Adipose tissue (tissue), 3 donors: ENCODE results near the gene PTPRM. TPM values are rescaled to one million over a fixed set of nuclear protein-coding genes. Genes with fewer than 3 reads are reported as not detected.

Source experiments
- H3K27ac ChIP-seq: one replicate; pipeline ENCODE4 v1.5.1; 2013; ENCODE audit warnings: low read depth, low read length
- WGBS, 3 donors: extraction: QIAGEN DNeasy Blood & Tissue Kit; methylation state at CpG; one replicate each; pipeline ENCODE4 v1.1.7; 2013; 5-methylcytosine and 5-hydroxymethylcytosine counted together
- polyA plus RNA-seq, 3 donors: library from polyadenylated mRNA; stranded (reverse); fragments of 200-250 nt; gene quantifications; one replicate each; pipeline ENCODE4 v1.2.3, GENCODE V29; 2013
- donor health status: healthy with polysubstance abuse.
- donor health status: Bipolar disorder and iron deficiency.
- donor health status: healthy.

The PTPRM gene
- polyA plus RNA-seq, 3 donors, result 20.6 to 106 (median 88.9) TPM

- no peak overlapping the region for H3K27ac ChIP-seq
These were observed 115.2 kb downstream of the PTPRM start for GRCh38 chr18:7682321-7682720.

- WGBS, 3 donors, result 75 to 89% (median 84%) methylated on average over 3 of the region's 3 CpGs
- H3K27ac ChIP-seq, result no peak overlapping the region
These were observed 116.6 kb downstream of the PTPRM start for GRCh38 chr18:7683753-7684152.

GRCh38 chr18:7684357-7684756 is 117.2 kb downstream of the PTPRM start:
- no peak overlapping the region for H3K27ac ChIP-seq
- 91 to 97% (median 96%) methylated on average over 4 of the region's 4 CpGs for WGBS, 3 donors

- 72 to 90% (median 80%) methylated on average over 3 of the region's 3 CpGs for WGBS, 3 donors
- H3K27ac ChIP-seq, result no peak overlapping the region
These were observed 117.8 kb downstream of the PTPRM start for GRCh38 chr18:7684966-7685365.

GRCh38 chr18:7686278-7686677 is 119.2 kb downstream of the PTPRM start:
- no peak overlapping the region for H3K27ac ChIP-seq
- WGBS, 3 donors, result 40 to 51% (median 49%) methylated on average over 1 of the region's 1 CpG

- H3K27ac ChIP-seq, result no peak overlapping the region
- WGBS, 3 donors, result 89 to 91% (median 91%) methylated on average over 3 of the region's 3 CpGs
These were observed 121.5 kb downstream of the PTPRM start for GRCh38 chr18:7688580-7688979.

GRCh38 chr18:7691206-7691605 is 124.1 kb downstream of the PTPRM start:
- H3K27ac ChIP-seq, result no peak overlapping the region
- WGBS, 3 donors, result 86 to 98% (median 96%) methylated on average over 3 of the region's 3 CpGs

GRCh38 chr18:7696780-7697179 is 129.7 kb downstream of the PTPRM start:
- 82 to 85% (median 84%) methylated on average over 3 of the region's 3 CpGs for WGBS, 3 donors
- no peak overlapping the region for H3K27ac ChIP-seq

- 91 to 95% (median 94%) methylated on average over 2 of the region's 2 CpGs for WGBS, 3 donors
- H3K27ac ChIP-seq, result no peak overlapping the region
These were observed 130.2 kb downstream of the PTPRM start for GRCh38 chr18:7697306-7697705.

- no peak overlapping the region for H3K27ac ChIP-seq
- WGBS, 3 donors, result 91 to 92% (median 91%) methylated on average over 2 of the region's 2 CpGs
These were observed 144.4 kb downstream of the PTPRM start for GRCh38 chr18:7711495-7711894.

- H3K27ac ChIP-seq, result no peak overlapping the region
- 92 to 100% (median 92%) methylated on average over 1 of the region's 1 CpG for WGBS, 3 donors
These were observed 153.3 kb downstream of the PTPRM start for GRCh38 chr18:7720395-7720794.

GRCh38 chr18:7721532-7721931 is 154.4 kb downstream of the PTPRM start:
- H3K27ac ChIP-seq, result no peak overlapping the region
- WGBS, 3 donors, result 67 to 82% (median 80%) methylated on average over 2 of the region's 2 CpGs

- H3K27ac ChIP-seq, result no peak overlapping the region
- WGBS, 3 donors, result 78 to 85% (median 84%) methylated on average over 3 of the region's 3 CpGs
These were observed 155.8 kb downstream of the PTPRM start for GRCh38 chr18:7722955-7723354.

GRCh38 chr18:7723558-7723957 is 156.4 kb downstream of the PTPRM start:
- no peak overlapping the region for H3K27ac ChIP-seq
- 89 to 94% (median 90%) methylated on average over 8 of the region's 8 CpGs for WGBS, 3 donors

- 88 to 95% (median 94%) methylated on average over 9 of the region's 9 CpGs for WGBS, 3 donors
- H3K27ac ChIP-seq, result no peak overlapping the region
These were observed 158.4 kb downstream of the PTPRM start for GRCh38 chr18:7725473-7725872.

- WGBS, 3 donors, result 93 to 95% (median 94%) methylated on average over 10 of the region's 10 CpGs
- H3K27ac ChIP-seq, result no peak overlapping the region
These were observed 158.8 kb downstream of the PTPRM start for GRCh38 chr18:7725897-7726296.

GRCh38 chr18:7726522-7726921 is 159.4 kb downstream of the PTPRM start:
- H3K27ac ChIP-seq, result no peak overlapping the region
- WGBS, 3 donors, result 48 to 70% (median 67%) methylated on average over 2 of the region's 2 CpGs

- WGBS, 3 donors, result 29 to 55% (median 49%) methylated on average over 2 of the region's 2 CpGs
- no peak overlapping the region for H3K27ac ChIP-seq
These were observed 160.4 kb downstream of the PTPRM start for GRCh38 chr18:7727361-7728076.

- H3K27ac ChIP-seq, result no peak overlapping the region
- WGBS, 3 donors, result 94 to 99% (median 98%) methylated on average over 4 of the region's 4 CpGs
These were observed 161.2 kb downstream of the PTPRM start for GRCh38 chr18:7728297-7728696.

- no peak overlapping the region for H3K27ac ChIP-seq
- WGBS, 3 donors, result 33 to 93% (median 85%) methylated on average over 3 of the region's 3 CpGs
These were observed 162.8 kb downstream of the PTPRM start for GRCh38 chr18:7729868-7730267.
